ENCODE results near the gene R3HCC1L.

Gene R3HCC1L

DNA sequence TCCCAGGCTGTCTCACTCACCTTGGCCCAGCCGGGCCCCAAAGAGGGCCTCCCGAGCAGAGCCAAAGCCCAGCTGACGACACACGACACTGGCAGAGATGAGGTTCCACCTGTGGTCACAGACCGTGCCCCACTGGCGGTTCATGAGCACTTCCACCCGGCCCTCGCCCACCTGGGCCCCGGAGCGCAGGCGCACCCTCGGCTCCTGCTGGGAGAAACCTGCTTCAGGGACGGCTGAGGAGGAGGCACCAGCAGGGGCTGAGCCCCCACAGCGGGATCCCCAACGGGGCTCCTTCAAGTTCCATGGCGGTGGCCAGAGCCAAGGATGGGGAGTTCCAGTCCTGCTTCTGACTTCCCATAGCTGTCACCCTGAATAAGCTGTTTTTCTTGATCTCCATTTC is 123.5 kb downstream of the R3HCC1L start:
- in situ Hi-C loops (cut with MboI; ENCODE audit: low sequenced_read_pairs): no loop called here

DNA sequence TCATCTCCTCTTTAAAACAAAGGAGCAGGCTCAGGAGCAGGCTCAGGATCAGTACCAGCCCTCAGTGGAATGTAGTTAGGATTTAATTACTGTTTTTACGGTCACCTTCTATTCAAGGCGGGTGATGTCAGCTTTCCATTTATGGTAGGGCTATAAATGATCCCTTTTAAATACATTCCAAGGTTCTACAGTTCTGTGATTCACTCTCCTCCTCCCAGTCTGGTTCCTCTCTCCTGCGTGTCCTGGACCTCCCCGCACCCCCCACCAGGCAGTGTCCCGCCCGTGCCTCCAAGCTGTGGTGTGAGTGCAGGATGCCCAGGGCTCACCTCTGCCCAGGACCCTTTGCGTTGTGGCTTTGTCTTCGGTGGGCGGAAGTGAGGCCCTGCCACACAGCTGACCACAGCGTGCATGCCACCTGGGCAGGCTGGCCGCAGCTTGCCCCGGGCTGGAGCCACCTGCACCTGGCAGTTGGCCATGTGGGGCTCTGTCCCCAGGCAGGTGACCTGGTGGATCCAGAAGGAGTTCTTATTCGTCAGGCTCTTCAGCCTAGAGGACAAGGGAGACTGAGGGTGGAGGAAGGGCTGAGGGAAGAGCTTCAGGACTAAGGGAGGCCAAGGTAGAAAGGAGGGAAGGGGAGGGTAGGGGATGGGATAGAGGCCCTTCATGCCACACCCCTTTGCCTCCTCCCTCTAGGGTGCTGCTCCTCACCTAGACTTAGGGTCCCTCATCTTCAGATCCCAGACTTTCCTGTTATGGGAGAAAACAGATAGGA is 124.4 kb downstream of the R3HCC1L start:
- in situ Hi-C loops (cut with MboI; ENCODE audit: low sequenced_read_pairs): no loop called here

DNA sequence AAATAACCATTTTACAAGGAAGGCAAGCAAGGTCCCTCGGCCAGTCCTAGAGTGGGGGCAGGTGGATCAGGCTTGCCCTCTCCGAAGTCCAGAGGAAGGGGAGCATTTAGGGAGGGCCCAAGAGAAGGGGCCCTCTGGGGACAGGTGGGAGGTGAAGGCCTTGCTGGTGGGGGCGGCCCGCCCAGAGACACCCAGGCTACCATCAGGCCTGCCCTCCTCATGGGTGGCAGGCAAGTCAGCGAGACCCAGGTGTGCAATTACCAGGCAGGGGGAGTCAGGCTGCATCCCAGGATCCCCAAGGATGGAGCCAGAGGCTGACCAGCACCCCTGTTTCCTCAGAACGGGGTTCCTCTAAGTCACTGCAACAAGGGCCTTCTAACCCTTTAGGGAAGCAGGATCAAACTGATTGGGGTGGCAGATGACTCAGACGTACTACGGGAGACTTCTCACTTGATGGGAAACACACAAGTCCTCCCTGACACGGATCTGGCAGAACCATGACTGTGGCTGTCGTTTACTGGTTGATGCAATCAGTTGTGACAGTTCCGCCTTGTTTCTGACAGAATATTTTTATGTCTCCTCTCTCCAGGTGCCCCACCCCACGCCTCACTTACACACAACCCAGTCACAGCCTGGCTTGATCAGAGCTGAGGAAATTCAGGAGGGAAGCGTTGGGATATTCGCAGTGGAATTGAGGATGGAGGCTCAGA is 125.3 kb downstream of the R3HCC1L start:
- in situ Hi-C loops (cut with MboI; ENCODE audit: low sequenced_read_pairs): no loop called here

DNA sequence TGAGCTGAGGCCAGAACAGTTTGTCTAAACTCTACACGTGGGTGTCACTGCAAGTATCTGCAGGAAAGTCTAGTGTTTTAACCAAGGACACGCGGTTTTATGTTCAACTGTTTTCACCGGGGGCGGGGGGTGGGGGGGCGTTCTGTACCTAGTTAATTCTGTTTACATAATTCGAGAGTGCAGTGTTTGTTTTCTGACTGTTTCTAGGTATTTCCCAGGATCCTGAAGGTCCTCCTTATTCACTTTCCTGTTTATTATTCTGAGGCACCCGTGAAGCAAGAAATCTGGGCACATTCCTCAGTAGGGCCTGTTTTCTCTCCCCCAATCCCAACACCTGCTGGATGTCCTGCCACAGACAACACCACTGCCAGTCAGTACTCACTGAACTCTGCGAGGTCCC is 125.9 kb downstream of the R3HCC1L start:
- in situ Hi-C loops (cut with MboI; ENCODE audit: low sequenced_read_pairs): no loop called here

DNA sequence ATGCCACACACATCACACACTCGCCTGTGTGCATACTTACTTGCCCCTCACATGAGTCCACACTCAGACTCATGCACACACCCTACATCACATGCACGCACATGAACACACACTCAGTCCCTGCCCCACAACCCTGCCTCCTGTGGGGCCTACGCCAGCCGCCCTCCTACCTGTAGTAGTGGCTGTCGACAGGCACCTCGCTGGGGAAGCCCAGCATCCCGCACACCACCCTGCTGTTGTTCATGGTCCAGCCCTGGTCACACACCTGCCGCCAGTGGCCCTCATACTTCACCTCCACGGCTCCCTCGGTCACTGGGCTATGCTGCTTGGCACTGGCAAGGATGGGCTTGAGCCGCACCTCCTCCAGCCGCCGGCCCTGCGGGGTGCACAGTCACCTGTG is 126.3 kb downstream of the R3HCC1L start:
- in situ Hi-C loops (cut with MboI; ENCODE audit: low sequenced_read_pairs): no loop called here

DNA sequence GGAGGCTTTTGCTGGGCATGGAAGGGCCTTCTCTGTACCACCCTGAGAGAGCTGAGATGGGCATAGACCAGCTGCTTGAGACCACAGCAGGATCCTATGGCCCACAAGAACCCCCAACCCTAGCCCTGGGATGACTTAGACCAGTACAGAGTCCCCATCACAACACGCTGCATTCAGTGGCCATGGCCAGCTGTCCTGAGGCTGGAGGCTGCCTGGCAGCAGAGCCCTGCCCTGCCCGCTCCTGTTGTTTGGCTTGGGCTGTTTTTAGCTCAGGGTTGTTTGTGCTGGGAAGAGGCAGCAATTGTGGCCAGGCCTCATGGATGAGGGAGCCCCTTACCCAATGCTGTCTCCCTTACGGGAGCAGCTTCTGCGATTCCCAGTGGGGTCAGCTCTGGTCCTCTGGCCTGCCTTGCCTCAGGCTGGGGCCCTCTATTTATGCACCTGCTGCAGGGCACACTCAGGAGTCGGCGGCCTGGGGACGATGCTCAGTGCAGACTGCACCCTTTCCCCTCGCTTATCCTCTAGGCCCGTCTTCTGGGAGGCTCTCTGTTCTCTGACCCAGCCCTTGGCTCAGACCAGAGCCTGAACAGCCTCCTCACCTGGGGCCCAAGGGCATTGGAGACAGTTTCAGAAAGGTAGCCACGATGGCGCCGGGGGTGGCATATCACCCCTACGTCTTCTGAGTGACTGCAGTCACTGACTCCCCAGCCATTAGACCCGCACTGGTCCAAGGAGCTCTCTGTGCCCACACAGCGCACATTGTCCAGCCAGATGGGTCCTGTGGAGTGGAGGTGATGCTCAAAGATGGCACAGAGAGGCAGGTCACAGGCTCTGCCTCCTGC is 127.2 kb downstream of the R3HCC1L start:
- in situ Hi-C loops (cut with MboI; ENCODE audit: low sequenced_read_pairs): no loop called here

DNA sequence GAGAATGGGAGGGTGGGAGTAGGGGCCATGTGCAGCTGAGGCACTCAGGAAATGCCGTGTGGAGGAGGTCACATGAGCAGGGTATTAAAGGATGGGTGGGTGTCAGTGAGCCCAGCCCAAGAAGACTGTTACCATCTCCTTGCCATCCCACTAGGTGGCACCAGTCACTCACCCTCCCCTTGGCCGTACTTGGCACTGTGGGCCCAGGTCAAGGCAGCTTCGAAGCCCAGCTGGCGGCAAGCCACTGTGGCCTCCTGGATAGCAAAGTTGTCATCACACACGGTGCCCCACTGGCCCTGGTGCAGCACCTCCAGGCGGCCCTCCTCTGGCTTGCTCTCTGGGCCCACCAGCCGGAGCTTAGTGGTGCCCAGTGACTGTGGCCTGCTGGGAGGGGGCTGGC is 128.1 kb downstream of the R3HCC1L start:
- in situ Hi-C loops (cut with MboI; ENCODE audit: low sequenced_read_pairs): no loop called here

DNA sequence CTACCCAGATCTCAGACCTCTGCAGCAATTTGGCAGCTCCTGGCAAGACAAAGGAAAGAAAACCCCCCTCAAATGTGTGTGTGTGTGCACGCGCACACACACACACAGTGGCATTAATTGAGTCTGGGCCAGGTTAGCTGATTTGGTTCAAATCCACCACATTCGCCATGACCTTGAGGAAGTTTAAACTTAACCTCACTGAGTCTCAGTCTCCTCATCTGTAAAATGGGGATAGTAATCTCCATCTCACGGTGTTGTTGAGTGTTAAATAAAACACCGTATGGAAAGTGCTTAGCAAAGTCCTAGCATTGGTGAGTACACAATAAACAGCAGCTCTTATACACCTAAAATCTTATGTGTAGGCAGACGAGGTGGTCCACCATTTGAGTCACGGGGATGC is 128.6 kb downstream of the R3HCC1L start:
- in situ Hi-C loops (cut with MboI; ENCODE audit: low sequenced_read_pairs): no loop called here

DNA sequence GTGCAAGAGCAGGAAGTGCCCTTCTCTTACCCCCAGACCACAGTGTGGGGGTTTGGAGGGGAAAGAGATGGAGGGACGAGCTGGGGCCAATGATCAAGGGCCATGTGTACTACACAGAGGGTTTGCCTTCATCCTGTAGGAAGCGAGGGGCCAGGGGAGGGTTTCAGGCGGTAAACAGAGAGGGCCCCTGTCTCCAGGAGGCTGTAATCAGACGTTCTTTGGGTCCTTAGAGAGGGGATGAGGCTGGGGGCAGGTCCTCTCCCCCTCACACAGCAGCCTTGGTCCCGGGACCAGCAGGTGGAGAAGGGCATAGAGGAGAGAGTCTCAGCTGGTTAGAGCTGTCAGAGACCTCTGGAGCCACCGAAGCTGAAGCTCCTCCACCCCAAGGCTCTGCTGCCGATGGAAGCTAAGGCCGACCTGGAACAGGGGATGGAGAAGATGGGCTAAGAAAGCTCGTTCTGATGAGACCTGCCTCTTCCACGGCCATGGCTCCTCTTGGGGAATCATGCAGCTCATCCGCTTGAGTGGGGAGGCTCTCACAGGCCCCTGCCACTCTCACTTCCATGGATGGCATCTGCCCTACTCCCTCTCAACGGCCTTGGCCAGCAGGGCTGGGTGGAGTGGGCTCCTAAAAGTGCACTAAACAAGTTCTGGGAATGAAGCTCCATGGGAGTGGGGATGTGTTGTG is 130.1 kb downstream of the R3HCC1L start:
- in situ Hi-C loops (cut with MboI; ENCODE audit: low sequenced_read_pairs): no loop called here

DNA sequence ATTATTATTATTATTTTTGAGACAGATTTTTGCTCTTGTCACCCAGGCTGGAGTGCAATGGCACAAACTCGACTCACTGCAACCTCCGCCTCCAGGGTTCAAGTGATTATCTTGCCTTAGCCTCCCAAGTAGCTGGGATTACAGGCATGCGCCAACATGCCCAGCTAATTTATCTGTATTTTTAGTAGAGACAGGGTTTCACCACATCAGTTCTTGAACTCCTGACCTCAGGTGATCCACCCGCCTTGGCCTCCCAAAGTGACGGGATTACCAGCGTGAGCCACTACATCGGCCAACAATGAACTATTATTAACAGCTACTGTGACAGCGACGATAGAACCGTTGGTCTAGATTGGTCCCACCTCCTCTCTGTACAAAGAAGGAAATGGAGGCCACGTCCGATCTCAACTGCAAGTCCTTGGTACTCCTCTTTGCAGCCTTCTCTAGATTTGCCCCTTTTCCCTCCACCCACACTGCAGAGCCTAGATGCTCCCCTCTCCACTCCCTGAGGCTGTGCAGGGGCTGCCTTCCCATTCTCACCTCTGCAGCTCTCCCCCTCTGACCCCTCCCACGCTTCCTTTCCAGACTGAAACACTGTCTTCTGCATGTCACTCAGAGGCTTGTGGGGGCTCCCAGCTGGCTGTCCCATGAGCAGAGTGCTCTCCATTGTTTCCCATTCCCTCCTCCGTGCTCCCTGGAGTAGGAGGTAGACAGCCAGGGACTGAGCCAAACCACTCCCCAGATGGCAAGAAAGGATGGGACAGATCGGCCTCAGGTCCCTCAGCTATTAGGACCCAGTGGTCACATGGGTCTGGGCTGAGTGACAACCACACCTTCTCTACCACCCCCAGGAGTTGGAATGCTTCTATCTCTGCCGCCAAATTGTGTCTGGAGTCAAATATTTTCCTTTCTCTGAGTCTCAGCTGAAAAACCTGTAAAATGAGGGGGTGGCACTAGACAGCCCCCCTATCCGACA is 131.2 kb downstream of the R3HCC1L start:
- in situ Hi-C loops (cut with MboI; ENCODE audit: low sequenced_read_pairs): no loop called here

DNA sequence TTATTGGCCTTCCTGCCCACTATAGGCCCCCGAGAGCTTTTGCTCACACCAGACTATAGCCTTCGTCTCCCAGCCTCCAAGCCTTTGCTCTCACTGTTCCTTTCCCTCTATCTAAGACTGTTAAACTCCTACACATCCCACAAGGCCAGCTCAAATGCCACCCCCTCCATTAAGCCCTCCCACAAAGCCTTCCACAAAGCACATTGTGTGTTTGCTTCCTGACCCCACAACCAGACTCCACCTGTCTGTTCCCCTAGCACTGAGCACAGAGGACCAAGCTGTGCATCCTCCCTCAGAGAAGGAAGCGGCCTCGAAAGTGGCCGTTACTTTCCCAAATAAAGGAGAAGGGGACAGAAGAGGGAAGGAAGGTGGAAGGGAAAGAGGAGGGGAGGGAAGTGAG is 132.2 kb downstream of the R3HCC1L start:
- in situ Hi-C loops (cut with MboI; ENCODE audit: low sequenced_read_pairs): no loop called here

DNA sequence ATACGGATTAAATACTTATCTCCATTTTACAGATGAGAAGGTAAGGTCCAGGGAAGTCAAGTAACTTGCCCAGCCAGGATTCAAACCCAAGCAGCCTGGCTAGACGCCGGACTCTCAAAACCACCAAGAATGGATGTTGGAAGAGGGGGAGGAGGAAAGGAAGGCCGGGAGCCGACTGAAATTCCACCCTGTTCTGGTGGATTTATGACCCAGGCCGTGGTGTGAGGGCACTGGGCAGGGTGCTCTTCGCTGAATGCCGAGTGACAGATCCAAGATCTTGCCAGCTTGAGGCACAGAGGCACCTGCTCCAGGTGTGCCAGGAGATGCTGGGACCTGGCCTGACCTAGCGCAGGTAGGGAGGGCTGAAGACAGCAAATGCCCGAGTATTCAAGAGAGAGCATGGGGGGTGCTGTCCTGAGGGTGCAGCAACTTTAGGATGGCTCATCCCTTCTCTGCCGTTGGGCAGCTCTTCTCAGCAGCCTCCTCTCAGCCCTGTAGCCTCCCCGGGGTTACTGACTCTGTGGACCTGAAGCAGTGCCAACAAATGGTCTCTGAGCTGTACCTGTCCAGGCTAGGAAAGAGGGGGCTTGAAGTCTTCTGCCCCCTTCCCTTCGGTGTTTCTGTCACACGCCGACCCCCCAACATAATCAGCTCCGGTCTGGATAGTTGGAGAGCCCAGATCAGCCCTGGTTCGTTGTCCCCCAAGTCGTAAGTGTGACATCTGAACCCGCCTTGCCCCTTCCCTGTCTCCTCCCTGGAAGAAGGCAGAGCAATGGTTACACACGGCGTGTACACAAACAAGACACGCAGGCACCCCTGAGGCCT is 132.8 kb downstream of the R3HCC1L start:
- in situ Hi-C loops (cut with MboI; ENCODE audit: low sequenced_read_pairs): no loop called here

DNA sequence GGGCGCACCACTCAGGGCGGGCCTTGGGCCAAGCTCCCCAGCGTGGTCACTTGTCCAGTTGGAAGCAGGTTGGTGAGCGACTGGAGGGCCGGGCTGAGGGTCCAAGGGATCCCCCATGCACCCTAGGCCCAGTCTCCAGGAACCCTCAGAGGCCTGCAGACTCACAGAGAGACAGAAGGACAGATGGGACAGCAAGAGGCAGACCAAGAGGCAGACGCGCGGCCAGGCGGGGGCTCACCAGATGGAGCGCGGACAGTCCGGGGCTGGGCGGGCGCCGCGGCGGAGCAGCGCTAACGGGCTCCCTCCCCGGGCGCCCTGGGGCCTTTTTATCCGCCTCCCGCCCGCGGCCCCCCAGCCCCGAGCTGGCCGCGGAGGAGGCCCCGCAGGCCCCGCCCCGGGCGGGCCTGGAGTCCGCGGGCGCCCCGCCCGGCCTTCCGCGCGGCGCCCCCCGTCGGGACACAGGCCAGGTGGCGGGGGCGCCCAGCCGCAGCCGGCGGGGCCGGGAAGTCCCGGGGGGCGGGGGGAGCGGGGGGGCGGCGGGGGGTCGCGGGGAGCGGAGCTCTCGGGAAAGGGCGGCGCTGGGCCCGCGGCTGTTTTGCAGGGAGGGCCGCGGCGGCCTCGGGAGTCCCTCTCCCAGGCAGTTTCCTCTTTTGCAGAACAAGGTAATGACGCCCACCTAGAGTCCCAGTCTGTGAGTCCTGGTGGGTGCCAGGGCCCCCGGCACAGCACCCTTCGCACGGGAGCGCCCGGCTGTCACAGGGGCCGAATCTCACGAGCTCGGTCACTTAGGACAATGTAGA is 133.6 kb downstream of the R3HCC1L start, which contains the start of gene LOXL4:
Gene LOXL4, minus strand, starts transcription at position 301 of the 800 bp plus-strand sequence. CDS start 5,175 bp downstream, outside the sequence.
- in situ Hi-C loops (cut with MboI; ENCODE audit: low sequenced_read_pairs): no loop called here

DNA sequence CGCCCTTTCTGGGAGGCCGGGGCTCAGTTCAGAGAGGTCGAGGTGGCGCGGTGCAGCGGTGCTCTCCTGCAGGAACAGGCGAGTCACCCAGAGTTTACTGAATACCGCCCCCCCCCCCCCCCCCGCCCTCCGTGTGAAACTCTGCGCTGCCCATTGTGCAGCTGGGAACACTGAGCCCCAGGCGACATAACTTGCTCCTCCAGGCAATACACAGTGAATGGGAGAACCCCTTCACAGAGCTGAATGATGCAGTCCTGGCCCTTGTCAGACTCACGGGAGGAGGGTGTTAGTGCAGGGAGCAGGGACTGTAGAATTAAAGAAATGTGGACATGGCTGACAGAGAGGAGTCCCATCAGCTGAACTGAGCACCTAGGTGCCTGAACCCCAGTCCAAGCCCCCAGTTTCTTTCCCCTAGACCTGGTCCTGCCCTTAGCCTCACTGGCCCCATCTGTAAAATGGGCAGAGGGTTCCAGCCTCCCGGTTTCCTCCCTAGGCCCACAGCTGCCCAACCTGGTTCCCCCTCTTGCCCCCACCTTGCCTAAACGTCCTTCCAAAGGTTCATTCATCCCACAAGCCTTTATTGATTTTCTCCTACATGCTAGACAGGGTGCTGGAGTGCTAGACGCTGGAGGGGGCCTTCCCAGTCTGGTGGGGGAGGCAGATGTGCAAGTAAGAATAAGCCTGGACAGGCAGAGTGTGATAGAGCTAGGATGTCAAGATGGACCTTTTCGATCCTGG is 134.4 kb downstream of the R3HCC1L start:
- in situ Hi-C loops (cut with MboI; ENCODE audit: low sequenced_read_pairs): no loop called here

DNA sequence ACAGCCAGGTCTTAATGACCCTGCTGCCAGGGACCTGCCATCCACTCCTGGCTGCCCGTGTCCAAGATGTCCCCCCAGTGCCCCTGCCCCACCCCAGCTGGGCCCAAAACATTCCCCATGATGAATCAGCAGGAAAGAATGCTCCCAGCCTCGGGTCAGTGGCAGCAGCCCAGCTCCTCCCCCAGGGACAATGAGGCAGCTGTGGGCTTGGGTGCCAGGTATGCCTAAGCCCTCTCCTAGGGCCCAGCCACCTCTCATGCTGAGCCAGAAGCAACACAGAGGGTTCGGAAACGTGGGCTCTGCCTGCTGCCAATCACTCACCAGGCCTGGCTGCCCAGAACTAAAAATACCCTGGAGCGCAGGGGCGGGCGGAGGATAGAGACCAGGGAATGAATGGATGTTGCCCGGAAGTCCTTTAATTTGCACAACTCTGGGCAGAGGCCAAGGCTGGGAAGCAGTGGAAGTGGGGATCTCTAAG is 135.0 kb downstream of the R3HCC1L start:
- in situ Hi-C loops (cut with MboI; ENCODE audit: low sequenced_read_pairs): no loop called here

DNA sequence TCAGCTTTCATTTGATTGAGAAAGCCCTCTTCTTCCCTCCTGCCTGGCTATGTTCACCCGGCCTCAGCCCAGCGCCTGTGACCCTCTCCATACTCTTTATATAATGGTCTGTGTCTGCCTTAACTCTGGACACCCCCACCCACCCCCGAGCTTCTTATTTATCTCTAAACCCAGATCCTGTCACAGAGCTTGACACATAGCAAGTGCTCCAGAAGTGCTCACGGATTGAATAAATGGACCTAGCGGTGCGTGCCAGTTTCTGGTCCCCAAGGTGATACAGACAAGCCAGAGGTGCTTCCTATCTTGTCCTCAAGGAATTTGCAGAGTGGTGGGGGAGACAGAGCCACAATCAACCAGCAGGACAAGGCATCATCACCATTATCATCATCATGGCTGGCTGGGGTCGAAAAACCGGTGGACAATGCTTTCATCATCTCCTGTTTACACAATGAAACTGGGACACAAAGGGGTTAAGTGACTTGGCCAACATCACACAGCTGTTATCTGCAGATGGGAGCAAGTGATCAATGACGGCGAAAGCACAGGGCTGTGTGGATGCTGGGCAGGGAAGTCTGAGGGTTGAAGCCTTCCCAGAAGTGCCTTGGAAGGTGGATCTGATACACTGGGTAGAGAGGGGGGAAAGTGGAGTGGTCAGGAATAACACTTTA is 135.8 kb downstream of the R3HCC1L start:
- in situ Hi-C loops (cut with MboI; ENCODE audit: low sequenced_read_pairs): no loop called here

DNA sequence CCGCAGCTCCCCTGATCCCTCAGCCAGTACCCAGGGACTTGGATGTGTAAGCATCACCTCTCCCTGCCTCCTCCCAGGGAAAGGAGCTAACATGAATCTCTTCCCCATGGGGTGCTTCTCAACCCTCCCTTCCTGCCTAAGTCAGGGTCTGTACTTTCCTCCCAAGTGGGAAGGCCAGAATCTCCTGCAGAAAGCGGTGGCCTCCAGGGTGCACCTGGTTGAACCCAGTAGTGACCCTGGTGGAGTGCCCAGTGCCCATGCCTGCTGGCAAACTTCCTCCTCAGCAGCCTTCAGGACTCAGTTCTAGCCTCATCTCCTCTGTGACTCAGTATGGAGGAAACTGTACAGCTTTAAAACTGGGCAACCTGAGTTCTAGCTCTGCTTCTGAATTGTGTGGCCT is 136.3 kb downstream of the R3HCC1L start:
- in situ Hi-C loops (cut with MboI; ENCODE audit: low sequenced_read_pairs): no loop called here

Measured in HL-60/S4 treated with retinoic acid at 250 ng/mL for 4 days and 3 days (cell line).